Measurements from ENCODE around the gene OPCML.

DNA sequence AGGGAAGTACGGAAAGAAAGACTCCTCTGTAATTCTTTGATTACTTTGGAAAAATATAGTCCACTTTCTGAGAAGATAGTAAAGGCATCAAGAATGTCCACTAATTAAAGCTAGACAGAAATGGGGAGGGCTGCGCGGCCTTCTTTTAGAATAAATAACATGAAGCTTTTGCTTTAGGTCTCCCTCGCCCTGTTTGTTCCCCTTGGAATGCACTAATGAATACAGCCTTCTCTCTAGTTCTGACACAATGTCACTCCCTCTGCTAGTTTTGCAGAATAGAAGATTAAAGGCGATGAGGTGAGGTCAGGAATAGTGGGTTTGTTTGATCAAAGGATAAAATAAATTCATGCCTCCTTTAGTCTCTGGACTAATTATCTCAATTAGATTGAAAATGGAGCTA is 543.9 kb downstream of the OPCML start:
- TF ChIP-seq EZH2 (IDR thresholded peaks at IDR 0.05; ENCODE audit: borderline replicate concordance, low read length), result no peak
- TF ChIP-seq, protein P1, sequence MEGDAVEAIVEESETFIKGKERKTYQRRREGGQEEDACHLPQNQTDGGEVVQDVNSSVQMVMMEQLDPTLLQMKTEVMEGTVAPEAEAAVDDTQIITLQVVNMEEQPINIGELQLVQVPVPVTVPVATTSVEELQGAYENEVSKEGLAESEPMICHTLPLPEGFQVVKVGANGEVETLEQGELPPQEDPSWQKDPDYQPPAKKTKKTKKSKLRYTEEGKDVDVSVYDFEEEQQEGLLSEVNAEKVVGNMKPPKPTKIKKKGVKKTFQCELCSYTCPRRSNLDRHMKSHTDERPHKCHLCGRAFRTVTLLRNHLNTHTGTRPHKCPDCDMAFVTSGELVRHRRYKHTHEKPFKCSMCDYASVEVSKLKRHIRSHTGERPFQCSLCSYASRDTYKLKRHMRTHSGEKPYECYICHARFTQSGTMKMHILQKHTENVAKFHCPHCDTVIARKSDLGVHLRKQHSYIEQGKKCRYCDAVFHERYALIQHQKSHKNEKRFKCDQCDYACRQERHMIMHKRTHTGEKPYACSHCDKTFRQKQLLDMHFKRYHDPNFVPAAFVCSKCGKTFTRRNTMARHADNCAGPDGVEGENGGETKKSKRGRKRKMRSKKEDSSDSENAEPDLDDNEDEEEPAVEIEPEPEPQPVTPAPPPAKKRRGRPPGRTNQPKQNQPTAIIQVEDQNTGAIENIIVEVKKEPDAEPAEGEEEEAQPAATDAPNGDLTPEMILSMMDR (IDR thresholded peaks at IDR 0.05; ENCODE audit: low read length), result no peak

Data from OCI-LY1 (cell line).